ENCODE results near the gene PTK6. TPM values are rescaled to one million over a fixed set of nuclear protein-coding genes. Genes with fewer than 3 reads are reported as not detected.

PTK6 gene
- total and polyA plus RNA-seq, 12 donors: 0.03 to 0.28 (median 0.06) TPM; not detected in 9

- peaks cover 0 to 42% (median 7%) of the 10 kb centered on the region in 7 donors for H3K27me3 ChIP-seq
These were observed 17.4 kb upstream of the PTK6 start for GRCh38 chr20:63554361-63555278.

GRCh38 chr20:63553933-63554290 is 16.7 kb upstream of the PTK6 start, which contains the start of gene FNDC11:
TSS of gene FNDC11 (plus strand) at chr20:63554159. CDS start at chr20:63555664, 1,505 bp downstream.
- TF ChIP-seq CTCF (IDR thresholded peaks at IDR 0.05): no peak
- peak; percentile 37 to 61 (median 53) for ATAC-seq
- Histone ChIP-seq H3K9me3 (no peaks in the 10 kb centered on the region), H3K4me1 (peaks cover 0 to 19% (median 10%) of the 10 kb centered on the region in 9 donors), H3K4me3 (peak within 1 kb of the TSS in 9 of 10 donors; percentile 46 to 69 (median 64)), H3K27me3 (peaks cover 0 to 48% (median 11%) of the 10 kb centered on the region in 7 donors), H3K36me3 (peaks cover 0 to 15% (median 0%) of the 10 kb centered on the region in 9 donors), H3K27ac (peak within 1 kb of the TSS in 4 of 10 donors; percentile 21 to 70 (median 39))
- peak; percentile 42 to 58 for DNase-seq
- intact Hi-C loops (cut with DNase I): loop anchor here in 1 of 10 donors (5.0 kb wide), 1 partner anchor 403 kb away; the partner anchor contains the start of gene UCKL1
- WGBS, 2 donors: 2 to 4% methylated on average over 26 to 34 of the region's 34 CpGs

More at GRCh38 chr20:63554361-63555278, 17.4 kb upstream of the PTK6 start:
- Histone ChIP-seq H3K4me1 (peaks cover 0 to 19% (median 10%) of the 10 kb centered on the region in 9 donors), H3K27ac (peak overlapping the region in 2 of 10 donors; percentile 15 to 70), H3K4me3 (peak overlapping the region in 9 of 10 donors; percentile 46 to 69 (median 64)), H3K9me3 (no peaks in the 10 kb centered on the region), H3K36me3 (peaks cover 0 to 18% (median 0%) of the 10 kb centered on the region in 9 donors)
- ATAC-seq (peak in 2 of 8 donors; percentile 4 to 5), DNase-seq (no peak)
- TF ChIP-seq CTCF (IDR thresholded peaks at IDR 0.05): no peak
- WGBS, 2 donors: 71% methylated on average over 34 to 38 of the region's 38 CpGs
- intact Hi-C loops (cut with DNase I): loop anchor here in 1 of 10 donors (5.0 kb wide), 1 partner anchor 403 kb away; the partner anchor contains the start of gene UCKL1

DNA sequence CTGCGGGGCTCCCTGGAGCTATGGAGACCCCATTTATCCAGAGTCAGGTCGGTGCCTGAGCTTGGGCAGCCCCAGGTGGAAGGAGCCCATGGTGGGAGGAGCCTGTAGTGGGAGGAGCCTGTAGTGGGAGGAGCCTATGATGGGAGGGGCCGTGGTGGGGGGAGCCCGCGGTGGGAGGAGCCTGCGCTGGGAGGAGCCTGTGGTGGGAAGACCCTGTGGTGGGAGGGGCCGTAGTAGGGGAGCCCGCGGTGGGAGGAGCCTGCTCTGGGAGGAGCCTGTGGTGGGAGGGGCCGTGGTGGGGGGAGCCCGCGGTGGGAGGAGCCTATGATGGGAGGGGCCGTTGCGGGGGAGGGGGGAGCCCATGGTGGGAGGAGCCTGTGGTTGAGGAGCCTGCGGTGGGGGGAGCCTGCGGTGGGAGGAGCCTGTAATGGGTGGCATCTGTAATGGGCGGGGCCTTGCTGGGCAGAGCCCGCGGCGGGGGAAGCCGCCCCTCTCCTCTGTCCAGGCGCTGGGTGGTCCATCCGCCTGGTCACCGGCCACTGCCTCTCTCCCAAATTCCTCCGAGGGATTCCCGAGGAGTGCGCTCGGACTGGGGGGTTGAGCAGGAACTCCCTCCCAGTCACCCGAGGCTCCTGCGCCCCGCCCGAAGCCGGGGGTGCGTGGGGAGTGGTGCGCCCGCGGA is 16.2 kb upstream of the PTK6 start:
- Histone ChIP-seq H3K9me3 (no peaks in the 10 kb centered on the region), H3K4me3 (peak overlapping the region in 9 of 10 donors; percentile 46 to 69 (median 64)), H3K4me1 (peaks cover 0 to 19% (median 10%) of the 10 kb centered on the region in 9 donors), H3K27me3 (peaks cover 0 to 53% (median 17%) of the 10 kb centered on the region in 7 donors), H3K27ac (peak overlapping the region in 4 of 10 donors; percentile 21 to 70 (median 39)), H3K36me3 (peaks cover 0 to 10% (median 0%) of the 10 kb centered on the region in 9 donors)
- ATAC-seq: peak; percentile 74 to 91 (median 82)
- no peak for TF ChIP-seq CTCF (IDR thresholded peaks at IDR 0.05)
- WGBS, 2 donors: 2 to 3% methylated on average over 25 to 34 of the region's 37 CpGs
- peak; percentile 85 for DNase-seq
- intact Hi-C loops (cut with DNase I): loop anchor here in 1 of 10 donors (5.0 kb wide), 1 partner anchor 404 kb away; the partner anchor contains the start of gene UCKL1
